ENCODE data around the gene VPS26C. TPM values are rescaled to one million over a fixed set of nuclear protein-coding genes. Genes with fewer than 3 reads are reported as not detected.

The VPS26C gene
- total RNA-seq, 1 experiment from 2014 or later, result 46.2 TPM

GRCh38 chr21:37183749-37184148 is 83.4 kb downstream of the VPS26C start:
- Histone ChIP-seq H4K20me1 (ENCODE audit: insufficient read depth) (no peaks in the 10 kb centered on the region), H3K79me2 (ENCODE audit: low read depth) (no peaks in the 10 kb centered on the region), H3K4me3 (no peak overlapping the region), H3K27me3 (ENCODE audit: insufficient read depth, low read depth) (no peaks in the 10 kb centered on the region), H3K36me3 (ENCODE audit: low read depth) (peaks cover 5% of the 10 kb centered on the region), H3K27ac (no peak overlapping the region), H3F3A (ENCODE audit: insufficient read depth, low read depth) (no peaks in the 10 kb centered on the region), H3K4me1 (replicated peaks; ENCODE audit: insufficient read depth) (no peaks in the 10 kb centered on the region), H3K9me2 (ENCODE audit: insufficient read depth) (no peaks in the 10 kb centered on the region), H3K9me3 (ENCODE audit: insufficient read depth, low read depth) (no peaks in the 10 kb centered on the region), H3K4me2 (no peak overlapping the region), H2AFZ (no peak overlapping the region)
- DNase-seq, result no peak
- TF ChIP-seq CTCF (conservative IDR thresholded peaks at IDR 0.05) (no peak), EZH2 (IDR thresholded peaks at IDR 0.05; ENCODE audit: low read depth) (no peak)
- POLR2A ChIA-PET (ENCODE audit: unreplicated experiment), result no interaction called here
- CTCF ChIA-PET, result no interaction called here
- intact Hi-C loops (cut with micrococcal nuclease; ENCODE audit: unreplicated experiment), result no loop called here
- BruUV-seq (replicated peaks), result no TSS peak

- intact Hi-C loops (cut with micrococcal nuclease; ENCODE audit: unreplicated experiment), result no loop called here
- no peaks in the 10 kb centered on the region for H4K20me1 ChIP-seq (ENCODE audit: insufficient read depth)
- no TSS peak for BruUV-seq (replicated peaks)
- no peak overlapping the region for H3K4me3 ChIP-seq
- H3F3A ChIP-seq (ENCODE audit: insufficient read depth, low read depth), result no peaks in the 10 kb centered on the region
- TF ChIP-seq CTCF (conservative IDR thresholded peaks at IDR 0.05), result no peak
- no peak for TF ChIP-seq EZH2 (IDR thresholded peaks at IDR 0.05; ENCODE audit: low read depth)
- H3K9me2 ChIP-seq (ENCODE audit: insufficient read depth), result no peaks in the 10 kb centered on the region
- CTCF ChIA-PET, result no interaction called here
- peaks cover 8% of the 10 kb centered on the region for H3K36me3 ChIP-seq (ENCODE audit: low read depth)
- no peaks in the 10 kb centered on the region for H3K9me3 ChIP-seq (ENCODE audit: insufficient read depth, low read depth)
- no peak overlapping the region for H3K27ac ChIP-seq
- no peaks in the 10 kb centered on the region for H3K27me3 ChIP-seq (ENCODE audit: insufficient read depth, low read depth)
- H3K4me1 ChIP-seq (replicated peaks; ENCODE audit: insufficient read depth), result no peaks in the 10 kb centered on the region
- POLR2A ChIA-PET (ENCODE audit: unreplicated experiment), result no interaction called here
- H3K79me2 ChIP-seq (ENCODE audit: low read depth), result no peaks in the 10 kb centered on the region
- DNase-seq, result no peak
- H2AFZ ChIP-seq, result no peak overlapping the region
- H3K4me2 ChIP-seq, result no peak overlapping the region
These were observed 84.9 kb downstream of the VPS26C start for GRCh38 chr21:37182222-37182621.

DNA sequence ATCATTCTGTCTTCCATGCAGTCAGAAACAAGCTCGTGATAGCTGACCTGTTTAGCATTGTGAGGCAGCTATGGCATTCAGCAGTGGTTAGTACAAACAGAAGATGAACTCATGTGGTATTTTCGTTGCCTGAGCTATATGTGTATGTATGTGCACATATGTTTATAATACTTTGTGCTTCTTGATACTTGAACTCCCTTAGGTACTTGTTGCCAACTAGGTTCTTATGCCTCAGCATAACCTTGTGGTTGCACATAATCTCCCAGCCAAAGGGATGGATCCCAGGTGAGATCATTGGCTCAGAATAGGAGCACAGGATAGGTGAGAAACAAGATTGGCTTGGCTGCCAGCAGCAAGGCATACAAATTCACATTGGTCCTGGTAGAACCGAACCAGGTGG is 86.1 kb downstream of the VPS26C start:
- no peaks in the 10 kb centered on the region for H3K27me3 ChIP-seq (ENCODE audit: insufficient read depth, low read depth)
- H3K9me3 ChIP-seq (ENCODE audit: insufficient read depth, low read depth), result no peaks in the 10 kb centered on the region
- DNase-seq, result no peak
- no peak overlapping the region for H3K4me2 ChIP-seq
- no peak overlapping the region for H2AFZ ChIP-seq
- peaks cover 6% of the 10 kb centered on the region for H3K4me1 ChIP-seq (replicated peaks; ENCODE audit: insufficient read depth)
- BruUV-seq (replicated peaks), result no TSS peak
- POLR2A ChIA-PET (ENCODE audit: unreplicated experiment), result no interaction called here
- H3K4me3 ChIP-seq, result no peak overlapping the region
- H3K9me2 ChIP-seq (ENCODE audit: insufficient read depth), result no peaks in the 10 kb centered on the region
- CTCF ChIA-PET, result no interaction called here
- H3K36me3 ChIP-seq (ENCODE audit: low read depth), result peaks cover 8% of the 10 kb centered on the region
- TF ChIP-seq EZH2 (IDR thresholded peaks at IDR 0.05; ENCODE audit: low read depth), result no peak
- no peak for TF ChIP-seq CTCF (conservative IDR thresholded peaks at IDR 0.05)
- no peaks in the 10 kb centered on the region for H3F3A ChIP-seq (ENCODE audit: insufficient read depth, low read depth)
- intact Hi-C loops (cut with micrococcal nuclease; ENCODE audit: unreplicated experiment), result no loop called here
- H3K79me2 ChIP-seq (ENCODE audit: low read depth), result no peaks in the 10 kb centered on the region
- no peaks in the 10 kb centered on the region for H4K20me1 ChIP-seq (ENCODE audit: insufficient read depth)
- no peak overlapping the region for H3K27ac ChIP-seq
